HG02571 (cell line): ENCODE measurements around the gene AGRN.
"Not testable (repeated sequence)": the region's sequence is repeated elsewhere in the genome, so short reads cannot be mapped to it uniquely, and the experiment has no call there.

ENCODE experiments used
- ATAC-seq: cut with Tn5 transposase; IDR thresholded peaks from one replicate; pipeline ENCODE4 v1.9.1; 2021; ENCODE audit warnings: mild to moderate bottlenecking, moderate library complexity; ENCODE audit not compliant: unreplicated experiment

AGRN gene

DNA sequence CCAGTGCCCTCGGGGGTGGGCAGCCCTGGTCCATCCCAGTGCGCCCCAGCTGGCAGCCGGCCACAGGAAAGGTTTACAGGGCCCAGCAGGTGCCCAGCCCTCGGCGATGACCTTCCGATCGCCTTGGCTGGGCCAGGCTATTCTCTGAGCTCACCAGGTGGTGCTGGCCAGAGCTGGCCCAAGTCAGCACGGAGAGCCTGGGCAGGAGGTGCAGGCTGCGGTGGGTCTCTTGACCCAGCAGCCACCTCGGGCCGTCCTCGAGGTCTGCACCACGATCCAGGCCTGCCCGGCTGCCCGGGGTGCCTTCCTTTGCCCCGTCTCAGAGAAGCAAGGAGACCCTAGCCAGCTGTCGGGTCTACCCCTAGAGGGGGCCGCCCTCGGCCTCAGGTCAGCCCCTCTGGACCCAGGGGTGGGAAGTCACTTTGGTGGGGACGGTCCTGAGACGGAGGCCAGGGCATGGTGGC lies 38.4 kb upstream of the AGRN start:
- ATAC-seq: no peak

DNA sequence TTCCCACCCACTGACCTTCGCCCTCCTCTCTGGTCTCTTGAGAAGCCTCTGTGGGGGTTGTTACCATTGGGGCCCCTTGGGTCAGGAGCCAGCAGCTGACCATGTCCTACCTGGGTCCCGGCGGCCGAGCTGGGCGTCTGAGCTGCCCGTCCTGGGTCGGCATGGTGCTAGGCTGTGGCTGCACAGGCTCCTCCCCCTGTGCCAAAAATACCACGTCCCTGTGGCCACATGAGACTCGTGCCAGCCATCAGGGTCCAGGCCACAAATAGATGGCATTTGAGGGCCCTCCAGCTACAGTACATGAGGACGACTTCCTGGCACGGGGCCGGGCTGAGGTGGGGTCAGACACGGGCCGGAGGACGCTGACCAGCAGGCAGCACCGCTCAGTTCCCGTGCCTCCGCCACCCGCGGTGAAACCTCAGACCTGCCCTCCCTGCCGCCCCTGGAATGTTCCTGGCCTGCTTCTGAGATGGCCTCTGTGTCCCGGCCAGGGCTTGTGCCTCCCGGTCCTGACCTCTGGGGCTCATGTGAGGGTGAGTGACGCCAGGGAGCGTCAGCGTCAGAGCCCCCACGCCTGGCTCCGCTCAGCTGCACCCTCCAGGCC lies 37.9 kb upstream of the AGRN start, which contains the start of gene PERM1:
Gene PERM1 (minus strand): TSS at position 139 of the 604 bp plus-strand sequence. CDS start 1,064 bp downstream, outside the sequence.
- no peak for ATAC-seq

DNA sequence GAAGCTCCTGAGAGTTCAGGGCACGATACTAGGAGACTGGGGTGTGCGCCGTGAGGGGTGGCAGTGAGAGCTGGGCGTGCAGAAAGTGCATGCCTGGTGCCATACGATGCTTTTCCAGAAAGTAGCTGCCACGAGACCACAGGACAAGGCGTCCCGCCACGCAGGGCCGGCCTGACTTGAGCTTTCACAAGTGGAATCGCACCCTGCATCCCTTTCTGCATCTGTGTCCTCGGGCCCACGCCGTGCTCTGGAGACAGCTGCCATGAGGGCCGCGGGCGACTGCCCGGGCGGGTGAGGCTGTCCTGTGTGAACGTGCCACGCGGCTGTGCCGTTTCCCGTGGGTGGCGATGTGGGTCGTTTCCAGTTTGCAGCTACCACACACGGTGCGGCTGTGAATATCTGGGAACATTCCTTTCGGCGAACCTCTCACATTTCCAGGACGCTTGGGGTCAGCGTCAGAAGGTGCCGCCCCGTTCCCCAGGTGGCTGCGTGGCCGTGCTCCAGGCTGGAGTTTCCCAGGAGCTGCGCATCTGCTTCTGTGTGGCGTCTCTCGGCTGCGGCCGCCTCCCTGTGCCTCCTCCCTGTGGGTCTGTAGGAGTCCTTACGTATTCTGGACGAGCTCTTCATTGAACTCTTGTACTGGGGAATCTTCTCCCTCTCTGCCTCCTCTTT lies 37.0 kb upstream of the AGRN start:
- ATAC-seq: no peak

DNA sequence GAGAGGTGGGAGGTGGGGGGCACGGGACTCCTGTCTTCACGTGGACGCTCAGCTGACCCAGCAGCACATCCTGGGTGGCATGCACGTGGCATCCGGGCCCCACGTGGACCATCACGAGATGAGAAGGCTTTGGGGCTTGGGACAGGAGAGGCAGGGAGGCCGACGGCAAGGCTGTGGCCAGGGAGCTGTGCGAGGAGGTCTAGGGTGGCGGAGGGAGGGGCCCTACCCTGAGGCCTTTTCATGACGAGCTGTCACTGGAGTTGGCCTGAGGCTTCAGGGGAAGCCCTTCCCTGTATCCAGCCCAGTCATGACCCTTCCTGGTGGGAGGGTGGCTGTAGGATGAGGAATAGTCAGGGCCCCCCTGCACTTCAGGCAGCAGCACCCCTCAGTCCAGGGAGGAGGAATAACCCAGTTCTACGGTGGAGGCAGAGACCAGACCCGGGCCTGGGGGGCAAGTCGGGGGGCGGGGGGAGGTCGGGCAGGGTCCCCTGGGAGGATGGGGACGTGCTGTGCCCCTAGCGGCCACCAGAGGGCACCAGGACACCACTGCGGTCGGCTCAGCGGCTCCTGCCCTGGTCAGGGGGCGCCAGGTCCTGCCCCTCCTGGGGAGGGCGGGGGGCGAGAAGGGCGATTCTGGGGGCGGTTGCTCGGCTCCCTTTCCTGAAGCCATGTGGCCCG lies 36.0 kb upstream of the AGRN start:
- no peak for ATAC-seq

DNA sequence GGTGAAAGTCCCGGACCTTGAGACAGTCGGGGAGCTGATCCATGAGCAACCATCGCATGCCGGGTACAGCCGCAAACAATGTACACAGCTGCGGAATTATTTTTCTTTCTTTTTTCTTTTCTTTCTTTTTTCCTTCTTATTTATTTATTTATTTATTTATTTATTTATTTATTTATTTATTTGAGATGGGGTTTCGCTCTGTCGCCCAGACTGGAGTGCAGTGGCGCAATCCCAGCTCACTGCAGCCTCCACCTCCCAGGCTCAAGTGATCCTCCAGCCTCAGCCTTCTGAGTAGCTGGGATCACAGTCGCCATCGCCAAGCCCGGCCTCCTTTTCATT lies 35.5 kb upstream of the AGRN start:
- no peak for ATAC-seq

DNA sequence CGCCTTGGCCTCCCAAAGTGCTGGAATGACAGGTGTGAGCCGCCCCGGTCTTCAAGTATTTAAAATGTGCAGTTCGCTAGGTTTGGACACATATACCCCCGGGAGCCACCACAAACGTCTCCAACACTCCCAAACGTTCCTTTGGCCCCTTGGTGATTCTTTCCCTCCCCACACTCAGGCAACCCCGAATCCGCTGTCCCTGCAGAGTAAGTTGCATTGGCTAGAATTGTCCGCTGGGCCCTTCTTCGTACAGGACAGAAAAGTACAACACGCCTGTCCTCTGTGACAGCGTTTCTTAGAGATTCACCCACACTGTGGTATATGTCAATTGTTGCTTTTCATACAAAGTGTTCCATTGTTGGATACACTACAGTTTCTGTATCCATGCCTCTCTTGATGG lies 34.8 kb upstream of the AGRN start:
- no peak for ATAC-seq

DNA sequence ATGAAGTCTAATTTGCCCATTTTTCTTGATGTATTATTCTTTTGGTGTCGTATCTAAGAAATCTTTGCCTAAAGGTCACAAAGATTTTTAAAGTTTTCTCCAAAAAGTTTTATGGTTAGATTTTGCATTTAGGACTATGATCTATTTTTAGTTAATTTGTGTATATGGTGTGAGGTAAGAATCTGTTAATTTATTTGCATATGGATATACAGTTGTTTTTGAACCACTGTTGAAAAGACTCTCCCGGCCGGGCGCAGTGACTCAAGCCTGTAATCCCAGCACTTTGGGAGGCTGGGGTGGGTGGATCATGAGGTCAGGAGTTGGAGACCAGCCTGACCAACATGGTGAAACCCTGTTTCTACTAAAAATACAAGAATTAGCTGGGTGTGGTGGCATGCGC lies 31.9 kb upstream of the AGRN start:
- ATAC-seq: not testable (repeated sequence)

DNA sequence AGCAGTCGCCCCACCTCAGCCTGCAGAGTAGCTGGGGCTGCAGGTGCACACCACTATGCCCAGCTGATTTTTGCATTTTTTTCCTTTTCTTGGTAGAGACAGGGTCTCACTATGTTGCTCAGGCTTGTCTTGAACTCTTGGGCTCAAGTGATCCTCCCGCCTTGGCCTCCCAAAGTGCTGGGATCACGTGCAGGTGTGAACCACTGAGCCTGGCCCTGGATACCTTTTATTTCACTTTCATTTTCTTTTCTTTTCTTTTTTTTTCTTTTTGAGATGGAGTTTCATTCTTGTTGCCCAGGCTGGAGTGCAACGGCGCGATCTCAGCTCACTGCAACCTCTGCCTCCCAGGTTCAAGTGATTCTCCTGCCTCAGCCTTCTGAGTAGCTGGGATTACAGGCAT lies 28.6 kb upstream of the AGRN start:
- ATAC-seq: not testable (repeated sequence)

DNA sequence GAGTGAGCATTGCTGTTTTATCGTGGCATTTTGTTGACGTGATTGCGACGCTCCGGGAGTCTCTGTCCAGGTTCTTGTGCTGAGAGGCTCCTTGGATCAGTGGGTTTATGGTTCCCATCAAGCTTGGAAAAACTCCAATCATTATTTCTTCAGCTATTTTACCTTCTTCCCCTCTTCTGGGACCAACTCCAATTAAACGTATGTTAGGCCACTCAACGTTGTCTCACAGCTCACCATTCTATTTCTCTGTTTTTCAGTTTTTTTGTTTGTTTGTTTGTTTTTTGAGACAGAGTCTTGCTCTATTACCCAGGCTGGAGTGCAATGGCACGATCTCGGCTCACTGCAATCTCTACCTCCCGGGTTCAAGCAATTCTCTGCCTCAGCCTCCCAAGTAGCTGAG lies 28.0 kb upstream of the AGRN start:
- no peak for ATAC-seq

DNA sequence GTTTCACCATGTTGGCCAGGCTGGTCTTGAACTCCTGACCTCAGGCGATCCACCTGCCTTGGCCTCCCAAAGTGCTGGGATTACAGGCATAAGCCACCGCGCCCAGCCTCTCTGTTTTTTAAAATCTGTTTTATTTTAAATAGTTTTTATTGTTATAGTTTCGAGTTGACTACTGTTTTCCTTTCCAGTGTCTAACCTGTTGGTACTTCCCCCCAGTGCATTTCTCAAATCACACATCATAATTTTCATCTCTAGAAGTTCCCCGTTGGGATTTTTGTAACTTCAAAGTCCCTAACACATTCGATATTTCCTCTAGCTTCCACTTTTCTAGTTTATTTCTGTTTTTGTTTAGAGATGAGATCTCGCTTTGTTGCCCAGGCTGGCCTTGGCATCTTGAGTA lies 27.6 kb upstream of the AGRN start:
- ATAC-seq: no peak

DNA sequence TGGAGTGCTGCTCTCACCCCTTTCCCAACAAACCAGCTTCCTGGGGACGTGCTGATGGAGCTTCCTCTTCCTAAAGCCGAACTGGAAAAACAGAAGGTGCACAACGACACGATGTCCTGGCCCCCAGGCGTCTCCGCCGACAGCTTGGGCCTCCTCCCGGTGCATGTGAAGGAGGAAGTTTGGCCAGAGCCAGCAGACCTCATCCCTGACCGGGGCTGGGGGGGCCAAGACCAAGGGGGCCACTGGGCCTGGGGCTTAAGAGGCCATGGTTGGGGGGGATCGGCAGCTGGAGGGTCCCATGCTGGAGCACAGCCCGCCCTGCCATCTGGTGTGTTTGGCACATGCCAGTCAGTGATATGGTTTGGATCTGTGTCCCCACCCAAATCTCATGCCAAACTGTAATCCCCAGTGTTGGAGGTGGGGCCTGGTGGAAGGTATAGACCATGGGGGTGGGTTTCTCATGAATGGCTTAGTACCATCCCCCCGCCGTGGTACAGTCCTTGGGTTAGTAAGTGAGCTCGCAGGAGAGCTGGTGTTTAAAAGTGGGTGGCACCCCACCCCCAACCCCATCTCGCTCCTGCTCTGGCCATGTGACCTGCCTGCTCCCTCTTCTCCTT lies 26.4 kb upstream of the AGRN start:
- no peak for ATAC-seq

DNA sequence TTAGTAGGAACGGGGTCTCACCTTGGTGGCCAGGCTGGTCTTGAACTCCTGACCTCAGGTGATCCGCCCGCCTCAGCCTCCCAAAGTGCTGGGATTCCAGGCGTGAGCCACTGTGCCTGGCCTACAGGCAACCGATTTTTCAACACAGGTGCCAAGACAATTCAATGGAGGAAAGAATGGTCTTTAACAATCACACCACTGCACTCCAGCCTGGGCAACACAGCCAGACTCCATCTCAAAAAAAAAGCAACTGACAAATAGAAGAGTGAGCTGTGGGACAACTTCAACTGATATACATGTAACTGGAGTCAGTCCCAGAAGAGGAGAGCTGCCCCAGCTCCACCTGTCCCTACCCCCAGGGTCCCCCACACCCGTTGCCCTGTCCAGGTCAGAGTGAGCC lies 25.4 kb upstream of the AGRN start:
- not testable (repeated sequence) for ATAC-seq

DNA sequence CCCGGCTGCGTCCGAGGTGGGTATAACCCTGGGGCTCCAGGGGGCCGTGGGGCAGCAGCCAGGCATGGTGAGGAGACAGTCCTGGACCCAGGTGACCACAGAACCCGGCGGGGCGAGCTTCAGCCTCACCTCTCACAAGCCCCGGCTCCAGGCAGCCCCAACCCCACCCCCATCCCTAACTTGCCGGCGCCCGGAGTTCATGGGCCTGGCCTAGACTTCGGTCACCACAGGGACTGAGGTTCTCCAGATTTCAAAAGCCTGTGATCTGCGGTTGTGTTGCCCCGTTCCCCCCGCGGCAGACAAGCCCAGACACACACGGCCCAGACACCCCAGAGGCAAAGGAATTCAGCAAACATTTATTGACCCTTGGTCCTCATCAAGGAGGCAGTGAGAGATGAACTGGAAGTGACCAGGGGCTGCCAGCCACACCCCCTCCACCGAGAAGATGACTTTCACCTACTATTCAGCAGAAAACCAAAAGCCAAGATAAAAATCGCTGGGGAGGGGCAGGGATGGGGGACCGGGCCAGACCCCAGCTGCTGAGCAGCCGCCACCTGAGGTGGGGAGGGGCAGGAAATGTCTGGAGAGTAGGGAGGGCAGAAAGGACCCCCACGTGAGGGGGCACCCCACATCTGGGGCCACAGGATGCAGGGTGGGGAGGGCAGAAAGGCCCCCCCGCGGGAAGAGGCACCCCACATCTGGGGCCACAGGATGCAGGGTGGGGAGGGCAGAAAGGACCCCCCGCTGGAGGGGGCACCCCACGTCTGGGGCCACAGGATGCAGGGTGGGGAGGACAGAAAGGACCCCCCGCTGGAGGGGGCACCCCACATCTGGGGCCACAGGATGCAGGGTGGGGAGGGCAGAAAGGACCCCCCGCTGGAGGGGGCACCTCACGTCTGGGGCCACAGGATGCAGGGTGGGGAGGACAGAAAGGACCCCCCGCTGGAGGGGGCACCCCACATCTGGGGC lies 24.0 kb upstream of the AGRN start:
- no peak for ATAC-seq

DNA sequence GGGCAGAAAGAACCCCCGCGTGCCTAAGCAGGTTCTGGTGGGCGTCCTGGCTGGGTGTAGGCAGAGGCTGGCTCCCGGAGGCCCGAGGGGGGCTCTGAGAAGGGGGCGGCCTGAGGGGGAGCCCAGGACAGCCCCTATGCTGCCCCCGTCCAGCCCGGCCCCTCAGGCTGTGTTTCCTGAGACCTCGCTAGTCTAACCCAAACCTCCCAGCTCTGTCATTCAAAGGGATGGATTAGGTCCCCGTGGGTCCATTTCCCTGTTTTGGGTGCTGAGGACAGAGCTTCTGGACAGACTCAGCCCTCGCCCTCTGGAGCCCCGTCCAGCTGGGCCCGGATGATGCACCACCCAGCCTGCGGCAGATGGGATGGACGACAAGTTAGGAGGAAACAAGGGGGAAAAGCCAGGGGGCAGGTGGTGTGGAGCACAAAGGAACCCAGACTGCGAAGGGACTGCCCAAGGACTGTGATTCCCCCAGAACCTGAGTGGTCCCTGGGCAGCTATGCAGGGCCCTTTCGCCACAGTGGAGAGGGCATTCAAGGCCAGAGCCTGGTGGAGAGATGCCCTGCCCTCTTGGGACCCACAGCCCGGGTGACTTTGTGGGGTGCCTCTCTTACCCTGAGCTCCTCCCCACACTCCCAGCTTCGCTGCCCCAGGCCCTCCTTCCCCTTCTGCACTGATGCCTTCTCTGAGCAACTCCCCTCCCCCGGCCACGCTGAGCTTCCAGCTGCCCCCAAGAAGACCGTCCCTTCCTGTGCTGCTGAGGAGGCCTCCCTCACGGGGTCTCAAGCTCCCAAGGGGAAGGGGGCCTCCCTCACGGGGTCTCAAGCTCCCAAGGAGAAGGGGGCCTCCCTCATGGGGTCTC lies 22.8 kb upstream of the AGRN start:
- ATAC-seq: no peak

DNA sequence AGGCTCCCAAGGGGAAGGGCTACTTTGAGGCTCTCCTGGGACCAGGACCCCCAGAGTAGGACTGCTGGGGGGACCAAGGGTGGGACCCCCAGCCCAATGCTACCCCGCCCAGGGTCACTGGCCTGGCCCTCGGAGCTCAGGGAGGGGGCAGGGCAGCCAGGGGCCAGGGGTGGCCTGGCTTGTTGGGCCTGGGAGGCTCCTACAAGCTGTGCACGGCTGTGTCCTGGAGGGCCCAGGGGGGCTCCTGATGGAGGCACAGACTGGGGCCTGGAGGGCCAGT lies 22.3 kb upstream of the AGRN start:
- ATAC-seq: no peak

DNA sequence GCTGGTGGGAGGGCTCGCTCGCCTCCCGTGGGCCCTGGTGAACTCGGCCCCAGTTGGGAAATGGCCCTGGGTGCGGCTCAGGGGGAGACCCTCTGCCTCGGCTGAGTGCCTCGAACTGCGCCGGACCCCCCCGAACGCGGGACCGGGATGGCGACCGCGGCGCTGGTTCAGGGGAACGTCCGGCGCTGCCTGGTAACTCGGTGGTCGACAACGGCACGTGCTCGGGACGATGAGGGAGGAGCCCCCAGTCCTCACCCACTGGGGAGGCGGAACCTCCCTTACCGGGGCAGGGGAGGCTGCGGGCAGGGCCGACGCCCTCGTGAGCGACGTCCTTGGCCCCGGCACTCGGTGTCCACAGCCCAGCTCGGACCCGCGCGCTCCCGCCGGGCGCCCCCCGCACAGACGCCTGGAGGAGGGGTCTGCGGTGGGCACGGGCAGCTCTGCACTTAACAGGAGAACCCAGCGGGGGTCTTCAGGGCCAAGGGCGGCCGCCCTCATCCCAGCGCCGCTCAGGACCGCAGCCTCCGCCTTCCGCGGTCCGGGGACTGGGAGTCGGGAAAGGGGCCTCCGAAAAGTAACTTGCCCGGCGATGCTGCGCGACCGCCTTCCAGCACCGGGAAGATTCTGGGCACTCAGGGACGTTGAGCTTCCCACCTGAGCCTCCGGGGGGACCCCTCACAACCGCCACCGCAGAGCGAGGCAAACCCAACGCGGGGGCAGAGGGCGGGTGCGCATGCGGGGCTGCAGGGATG lies 21.8 kb upstream of the AGRN start:
- no peak for ATAC-seq

DNA sequence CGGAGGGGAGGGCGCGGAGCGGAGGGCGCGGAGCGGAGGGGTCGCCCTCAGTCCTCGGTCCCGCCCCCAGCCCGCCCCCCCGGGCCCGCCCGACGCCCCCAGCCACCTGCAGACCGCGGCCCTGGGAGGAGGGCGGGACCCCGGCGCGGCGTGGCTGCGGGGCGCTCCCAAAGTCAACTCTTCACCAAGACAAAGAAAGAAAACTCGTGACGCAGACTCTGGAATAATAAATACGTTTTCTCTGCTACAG lies 21.2 kb upstream of the AGRN start:
- ATAC-seq: no peak

DNA sequence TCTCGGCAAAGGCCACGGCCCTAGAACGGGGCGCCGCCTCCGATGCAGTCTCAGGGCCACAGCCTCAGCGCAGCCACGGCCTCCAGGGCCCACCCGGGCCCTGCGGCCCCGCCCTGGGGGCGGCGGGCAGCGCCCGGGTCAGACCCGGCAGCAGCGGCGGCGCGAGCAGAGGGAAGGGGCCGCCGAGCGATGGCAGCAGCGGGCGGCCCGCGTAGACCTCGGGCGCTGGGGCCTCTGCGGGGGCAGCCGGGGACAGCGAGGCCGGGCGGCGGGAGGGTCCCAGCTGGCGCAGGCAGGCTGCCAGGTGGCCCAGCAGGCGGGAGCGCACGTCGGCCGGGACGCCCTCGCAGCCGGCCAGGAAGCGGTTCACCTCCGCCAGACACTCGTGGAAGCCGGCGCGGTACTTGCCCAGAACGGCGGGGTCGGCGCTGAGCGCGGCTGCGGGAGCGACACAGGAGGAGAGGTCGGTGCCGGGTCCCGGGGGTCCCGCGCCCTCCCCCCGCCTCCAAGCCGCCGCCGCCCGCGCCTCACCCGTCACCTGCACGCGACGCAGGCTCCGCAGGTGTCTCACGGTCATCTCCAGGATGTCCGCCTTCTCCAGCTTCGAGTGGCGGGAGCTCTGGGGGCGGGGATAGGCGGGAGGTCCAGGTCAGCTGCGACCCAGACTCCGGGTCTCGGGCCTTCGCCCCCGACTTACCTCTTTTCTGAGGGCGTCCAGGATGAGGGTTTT lies 20.8 kb upstream of the AGRN start:
- ATAC-seq: no peak
